DND-41 (cell line): ENCODE results near the gene CANT1.

Source experiments
- CTCF ChIP-seq: IDR thresholded peaks from 2 replicates; pipeline ENCODE4 v1.5.1; 2012; ENCODE audit warnings: borderline replicate concordance, low read length, moderate library complexity, mild to moderate bottlenecking; ENCODE audit not compliant: poor library complexity, severe bottlenecking; ENCODE audit errors: extremely low read depth
- EZH2 ChIP-seq: IDR thresholded peaks from 3 replicates; pipeline ENCODE4 v1.6.1; 2012; ENCODE audit warnings: borderline replicate concordance, low read depth, mild to moderate bottlenecking, moderate library complexity, low read length, inconsistent platforms; ENCODE audit not compliant: severe bottlenecking

GRCh38 chr17:78960928-78961327, 48.6 kb downstream of the CANT1 start:
- no peak for TF ChIP-seq CTCF
- TF ChIP-seq EZH2 = no peak
